HFF-Myc (cell line): ENCODE measurements around the gene CREB3L2.

Source experiments
- DNase-seq: peaks from one replicate; pipeline ENCODE4 v3.0.0-alpha.2; 2011; ENCODE audit warnings: low read depth; ENCODE audit errors: extremely low read depth
- H3K4me3 ChIP-seq: replicated peaks from 2 replicates; pipeline ENCODE4 v1.5.1; 2011; ENCODE audit warnings: low read depth, mild to moderate bottlenecking, control low read depth, low read length
- TF ChIP-seq, protein P1 (sequence below): IDR thresholded peaks from 2 replicates; pipeline ENCODE4 v1.5.1; 2012; ENCODE audit warnings: mild to moderate bottlenecking, low read depth, low read length, control low read depth; ENCODE audit errors: missing control alignments

CREB3L2 gene

GRCh38 chr7:137950967-137951366 lies 50.9 kb downstream of the CREB3L2 start:
- no peak for DNase-seq

GRCh38 chr7:137950263-137950621 lies 51.6 kb downstream of the CREB3L2 start:
- TF ChIP-seq, protein P1, sequence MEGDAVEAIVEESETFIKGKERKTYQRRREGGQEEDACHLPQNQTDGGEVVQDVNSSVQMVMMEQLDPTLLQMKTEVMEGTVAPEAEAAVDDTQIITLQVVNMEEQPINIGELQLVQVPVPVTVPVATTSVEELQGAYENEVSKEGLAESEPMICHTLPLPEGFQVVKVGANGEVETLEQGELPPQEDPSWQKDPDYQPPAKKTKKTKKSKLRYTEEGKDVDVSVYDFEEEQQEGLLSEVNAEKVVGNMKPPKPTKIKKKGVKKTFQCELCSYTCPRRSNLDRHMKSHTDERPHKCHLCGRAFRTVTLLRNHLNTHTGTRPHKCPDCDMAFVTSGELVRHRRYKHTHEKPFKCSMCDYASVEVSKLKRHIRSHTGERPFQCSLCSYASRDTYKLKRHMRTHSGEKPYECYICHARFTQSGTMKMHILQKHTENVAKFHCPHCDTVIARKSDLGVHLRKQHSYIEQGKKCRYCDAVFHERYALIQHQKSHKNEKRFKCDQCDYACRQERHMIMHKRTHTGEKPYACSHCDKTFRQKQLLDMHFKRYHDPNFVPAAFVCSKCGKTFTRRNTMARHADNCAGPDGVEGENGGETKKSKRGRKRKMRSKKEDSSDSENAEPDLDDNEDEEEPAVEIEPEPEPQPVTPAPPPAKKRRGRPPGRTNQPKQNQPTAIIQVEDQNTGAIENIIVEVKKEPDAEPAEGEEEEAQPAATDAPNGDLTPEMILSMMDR, result no peak
- DNase-seq, result no peak
- H3K4me3 ChIP-seq, result no peak overlapping the region

More at GRCh38 chr7:137950967-137951366, 50.9 kb downstream of the CREB3L2 start:
- no peak overlapping the region for H3K4me3 ChIP-seq
- TF ChIP-seq, protein P1, result no peak

- DNase-seq, result no peak
Observed at GRCh38 chr7:137949416-137950262, 52.2 kb downstream of the CREB3L2 start.

GRCh38 chr7:137948845-137949330 lies 53.0 kb downstream of the CREB3L2 start:
- TF ChIP-seq, protein P1, result no peak
- no peak overlapping the region for H3K4me3 ChIP-seq
- DNase-seq, result no peak

More at GRCh38 chr7:137949416-137950262, 52.2 kb downstream of the CREB3L2 start:
- H3K4me3 ChIP-seq, result no peak overlapping the region
- TF ChIP-seq, protein P1, result no peak

GRCh38 chr7:137948083-137948844 lies 53.6 kb downstream of the CREB3L2 start:
- TF ChIP-seq, protein P1, result no peak
- no peak for DNase-seq
- no peak overlapping the region for H3K4me3 ChIP-seq

GRCh38 chr7:137947046-137947445 lies 54.8 kb downstream of the CREB3L2 start:
- no peak overlapping the region for H3K4me3 ChIP-seq
- no peak for DNase-seq
- TF ChIP-seq, protein P1, result no peak
